Measurements from ENCODE around the gene FAM25A.
"Not testable (repeated sequence)": the region's sequence is repeated elsewhere in the genome, so short reads cannot be mapped to it uniquely, and the experiment has no call there.

GRCh38 chr10:87018127-87018526 is 2.0 kb upstream of the FAM25A start:
- TF ChIP-seq, protein P1, sequence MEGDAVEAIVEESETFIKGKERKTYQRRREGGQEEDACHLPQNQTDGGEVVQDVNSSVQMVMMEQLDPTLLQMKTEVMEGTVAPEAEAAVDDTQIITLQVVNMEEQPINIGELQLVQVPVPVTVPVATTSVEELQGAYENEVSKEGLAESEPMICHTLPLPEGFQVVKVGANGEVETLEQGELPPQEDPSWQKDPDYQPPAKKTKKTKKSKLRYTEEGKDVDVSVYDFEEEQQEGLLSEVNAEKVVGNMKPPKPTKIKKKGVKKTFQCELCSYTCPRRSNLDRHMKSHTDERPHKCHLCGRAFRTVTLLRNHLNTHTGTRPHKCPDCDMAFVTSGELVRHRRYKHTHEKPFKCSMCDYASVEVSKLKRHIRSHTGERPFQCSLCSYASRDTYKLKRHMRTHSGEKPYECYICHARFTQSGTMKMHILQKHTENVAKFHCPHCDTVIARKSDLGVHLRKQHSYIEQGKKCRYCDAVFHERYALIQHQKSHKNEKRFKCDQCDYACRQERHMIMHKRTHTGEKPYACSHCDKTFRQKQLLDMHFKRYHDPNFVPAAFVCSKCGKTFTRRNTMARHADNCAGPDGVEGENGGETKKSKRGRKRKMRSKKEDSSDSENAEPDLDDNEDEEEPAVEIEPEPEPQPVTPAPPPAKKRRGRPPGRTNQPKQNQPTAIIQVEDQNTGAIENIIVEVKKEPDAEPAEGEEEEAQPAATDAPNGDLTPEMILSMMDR (IDR thresholded peaks at IDR 0.05) = not testable (repeated sequence)
- TF ChIP-seq EP300 (IDR thresholded peaks at IDR 0.05) = not testable (repeated sequence)

All from ovary (tissue), 3 donors.